ENCODE data around the gene FIZ1.
"Not testable (repeated sequence)": the region's sequence is repeated elsewhere in the genome, so short reads cannot be mapped to it uniquely, and the experiment has no call there.

FIZ1 gene

DNA sequence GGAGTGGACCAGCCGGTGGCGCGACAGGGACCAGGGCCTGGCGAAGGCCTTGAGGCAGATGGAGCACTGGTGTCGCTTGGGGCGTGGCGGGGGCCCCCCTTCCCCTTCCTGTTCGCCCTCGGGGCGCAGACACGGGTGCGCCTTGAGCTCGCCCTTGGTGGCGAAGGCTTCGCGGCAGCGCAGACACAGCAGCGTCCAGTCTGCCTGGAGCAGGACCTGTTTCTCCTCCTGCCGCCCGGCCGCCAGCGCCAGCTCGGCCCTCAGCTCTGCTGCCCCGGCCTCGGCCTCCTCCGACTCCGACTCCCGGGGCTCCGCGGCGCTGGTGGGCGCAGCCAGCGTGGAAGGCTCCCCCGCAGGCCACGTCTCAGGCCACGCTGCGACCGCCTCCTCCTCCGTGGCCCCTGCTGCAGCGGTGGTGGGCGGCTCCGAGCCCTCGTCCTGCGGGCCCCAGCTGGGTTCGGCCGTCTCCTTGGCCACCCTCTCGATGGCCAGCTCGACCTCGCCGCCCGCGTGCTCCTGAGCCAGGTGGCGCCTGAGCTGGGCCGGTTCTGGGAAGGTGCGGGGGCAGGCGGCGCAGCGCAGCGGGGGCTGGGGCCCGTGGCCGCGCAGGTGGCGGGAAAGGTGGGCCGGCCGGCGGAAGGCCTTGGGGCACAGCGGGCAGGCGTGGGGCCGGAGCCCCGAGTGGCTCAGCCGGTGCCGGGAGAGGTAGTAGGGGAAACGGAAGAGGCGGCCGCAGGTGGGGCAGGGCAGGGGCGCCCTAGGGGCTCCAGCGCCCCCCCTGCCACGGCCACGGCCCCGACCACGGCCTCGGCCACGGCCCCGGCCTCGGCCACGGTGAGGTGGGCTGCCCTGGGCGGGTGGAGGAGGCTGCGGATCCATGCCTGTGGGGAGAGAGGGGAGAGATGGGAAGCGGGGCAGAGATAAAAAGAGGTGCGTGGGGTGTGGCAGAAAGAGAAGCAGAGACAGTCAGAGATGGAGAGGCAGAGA, 20.3 kb downstream of the FIZ1 start:
- Mint-ChIP-seq H3K4me1 (ENCODE audit: low read depth in 2 of 2) (peaks cover 14 to 17% of the 10 kb centered on the region in 2 donors), H3K27ac (peak overlapping the region; percentile 81 to 98), H3K4me3 (peak overlapping the region; percentile 72 to 91), H3K27me3 (no peaks in the 10 kb centered on the region), H3K9me3 (peaks cover 0 to 3% of the 10 kb centered on the region in 2 donors), H3K36me3 (ENCODE audit: insufficient read depth) (peaks cover 4% of the 10 kb centered on the region)
- ATAC-seq (replicated peaks) (no peak), DNase-seq (no peak)

DNA sequence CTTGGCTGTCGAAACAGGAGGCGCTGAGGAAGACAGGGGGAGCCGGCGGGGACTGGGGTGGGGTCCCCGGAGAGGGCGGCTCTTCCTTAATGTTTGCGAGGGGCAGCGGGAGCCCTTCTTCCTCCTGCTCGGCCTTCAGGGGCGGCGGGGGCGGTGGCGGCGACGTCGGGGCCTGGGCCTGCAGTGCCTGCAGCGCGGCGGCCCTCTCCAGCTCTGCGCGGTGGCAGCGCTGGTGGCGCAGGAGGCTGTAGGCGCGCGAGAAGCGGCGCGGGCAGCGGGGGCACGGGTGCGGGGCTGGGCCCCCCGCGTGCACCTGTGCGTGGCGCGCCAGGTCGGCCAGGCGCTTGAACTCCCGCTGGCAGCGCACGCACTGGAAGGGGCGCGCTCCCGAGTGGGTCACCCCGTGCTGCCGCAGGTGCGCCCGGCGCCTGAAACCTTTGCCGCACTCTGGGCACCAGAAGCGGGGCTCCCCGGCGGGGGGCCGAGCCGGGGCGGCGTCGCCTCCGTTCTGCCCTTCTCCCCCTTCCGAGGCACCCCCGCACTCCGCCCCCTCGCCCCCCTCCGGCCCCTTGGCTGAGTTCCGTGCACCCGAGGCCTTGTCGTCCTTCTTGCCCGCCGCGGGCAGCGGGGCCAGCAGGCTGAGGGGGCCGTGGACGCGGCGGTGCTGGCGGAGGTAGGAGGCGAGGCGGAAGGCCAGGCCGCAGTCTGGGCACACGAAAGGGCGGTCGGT, 21.1 kb downstream of the FIZ1 start:
- H3K27me3 Mint-ChIP-seq: no peaks in the 10 kb centered on the region
- no peak overlapping the region for H3K27ac Mint-ChIP-seq
- ATAC-seq (replicated peaks) (no peak), DNase-seq (no peak)
- no peak overlapping the region for H3K4me3 Mint-ChIP-seq
- H3K36me3 Mint-ChIP-seq (ENCODE audit: insufficient read depth): peaks cover 4% of the 10 kb centered on the region
- H3K4me1 Mint-ChIP-seq (ENCODE audit: low read depth in 2 of 2): peaks cover 14 to 17% of the 10 kb centered on the region in 2 donors
- peaks cover 0 to 3% of the 10 kb centered on the region in 2 donors for H3K9me3 Mint-ChIP-seq

GRCh38 chr19:55576746-55577145, 22.6 kb downstream of the FIZ1 start:
- Mint-ChIP-seq H3K4me3 (no peak overlapping the region), H3K4me1 (ENCODE audit: low read depth in 2 of 2) (peaks cover 14 to 15% of the 10 kb centered on the region in 2 donors), H3K9me3 (peaks cover 0 to 3% of the 10 kb centered on the region in 2 donors), H3K27ac (no peak overlapping the region), H3K27me3 (no peaks in the 10 kb centered on the region), H3K36me3 (ENCODE audit: insufficient read depth) (peaks cover 4% of the 10 kb centered on the region)
- ATAC-seq (replicated peaks): no peak
- no peak for DNase-seq

- not testable (repeated sequence) for H3K27me3 Mint-ChIP-seq; H3K36me3 Mint-ChIP-seq (ENCODE audit: insufficient read depth); H3K4me1 Mint-ChIP-seq (ENCODE audit: low read depth in 2 of 2); H3K9me3 Mint-ChIP-seq; H3K4me3 Mint-ChIP-seq; ATAC-seq (replicated peaks); DNase-seq; H3K27ac Mint-ChIP-seq
These were observed 25.4 kb downstream of the FIZ1 start for GRCh38 chr19:55573929-55574328.

GRCh38 chr19:55569477-55569876, 29.8 kb downstream of the FIZ1 start:
- H3K36me3 Mint-ChIP-seq (ENCODE audit: insufficient read depth); H3K9me3 Mint-ChIP-seq; DNase-seq; H3K4me3 Mint-ChIP-seq; H3K27ac Mint-ChIP-seq; ATAC-seq (replicated peaks); H3K4me1 Mint-ChIP-seq (ENCODE audit: low read depth in 2 of 2): not testable (repeated sequence)
- peaks cover 0 to 20% of the 10 kb centered on the region in 2 donors for H3K27me3 Mint-ChIP-seq

DNA sequence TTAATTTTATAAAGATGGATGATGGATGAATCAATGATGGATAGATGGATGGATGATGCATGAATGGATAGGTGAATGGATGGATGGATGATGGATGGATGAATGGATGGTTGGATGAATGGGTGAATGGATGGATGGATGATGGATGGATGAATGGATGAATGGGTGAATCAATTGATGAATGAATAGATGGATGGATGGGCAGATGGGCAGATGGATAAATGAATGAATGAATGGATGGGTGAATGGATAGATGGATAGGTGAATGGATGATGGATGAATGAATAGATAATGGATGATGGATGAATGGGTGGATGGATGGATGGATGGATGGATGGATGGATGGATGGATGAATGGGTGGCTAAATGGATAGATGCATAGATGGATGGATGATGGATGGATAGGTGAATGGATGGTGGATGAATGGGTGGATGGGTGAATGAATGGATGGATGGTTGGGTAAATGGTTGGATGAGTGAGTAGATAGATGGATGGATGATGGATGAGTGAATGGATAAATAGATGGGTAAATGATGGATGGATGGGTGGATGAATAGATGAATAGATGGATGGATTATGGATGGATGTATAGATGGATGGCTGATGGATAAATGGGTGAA, 31.5 kb downstream of the FIZ1 start:
- no peak overlapping the region for H3K4me3 Mint-ChIP-seq
- peaks cover 5 to 24% of the 10 kb centered on the region in 2 donors for H3K27me3 Mint-ChIP-seq
- H3K27ac Mint-ChIP-seq: no peak overlapping the region
- DNase-seq: no peak
- ATAC-seq (replicated peaks): no peak
- H3K4me1 Mint-ChIP-seq (ENCODE audit: low read depth in 2 of 2): no peaks in the 10 kb centered on the region
- H3K36me3 Mint-ChIP-seq (ENCODE audit: insufficient read depth): no peaks in the 10 kb centered on the region
- no peaks in the 10 kb centered on the region for H3K9me3 Mint-ChIP-seq

DNA sequence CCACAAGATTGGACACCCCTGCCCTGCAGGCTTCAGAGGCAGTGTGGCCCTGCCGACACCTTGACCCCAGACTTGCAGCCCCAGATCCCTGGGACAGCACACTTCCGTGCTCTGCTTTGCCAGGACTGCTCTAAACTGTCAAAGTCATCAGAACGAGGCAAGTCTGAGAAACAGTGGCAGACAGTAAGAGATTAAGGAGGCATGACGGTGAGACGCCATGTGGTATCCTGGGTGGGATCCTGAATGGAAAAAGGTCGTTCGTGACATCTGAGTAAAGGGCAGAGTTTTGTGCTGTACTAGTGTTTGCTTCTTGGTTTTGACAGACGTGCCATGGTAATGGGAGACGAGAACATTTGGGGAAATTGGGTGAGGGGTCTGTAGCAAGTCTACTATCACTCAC, 32.5 kb downstream of the FIZ1 start:
- H3K36me3 Mint-ChIP-seq (ENCODE audit: insufficient read depth): no peaks in the 10 kb centered on the region
- no peak overlapping the region for H3K27ac Mint-ChIP-seq
- H3K27me3 Mint-ChIP-seq: peaks cover 5 to 24% of the 10 kb centered on the region in 2 donors
- no peaks in the 10 kb centered on the region for H3K4me1 Mint-ChIP-seq (ENCODE audit: low read depth in 2 of 2)
- no peak for DNase-seq
- H3K9me3 Mint-ChIP-seq: no peaks in the 10 kb centered on the region
- no peak overlapping the region for H3K4me3 Mint-ChIP-seq
- ATAC-seq (replicated peaks): no peak

DNA sequence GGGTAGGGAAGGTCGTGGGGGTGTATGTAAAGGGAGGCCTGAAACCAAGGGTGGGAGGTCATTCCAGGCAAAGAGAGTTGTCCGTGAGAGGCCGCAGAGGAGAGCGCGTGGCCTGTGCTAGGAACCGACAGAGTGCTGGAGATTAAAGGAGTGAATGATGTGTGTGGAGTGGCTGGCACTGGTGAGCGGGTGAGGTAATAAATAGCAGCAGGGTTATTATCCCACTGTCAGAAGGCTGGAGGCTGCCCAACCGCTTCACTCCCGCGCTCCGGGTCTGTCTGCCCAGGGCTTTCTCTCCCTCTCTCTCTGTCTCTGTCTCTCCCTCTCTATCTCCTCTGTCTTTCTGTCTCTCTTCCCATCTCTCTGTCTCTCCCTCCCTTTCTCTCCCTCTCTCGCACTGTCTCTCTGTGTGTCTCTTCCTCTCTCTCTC, 36.0 kb downstream of the FIZ1 start:
- Mint-ChIP-seq H3K4me3 (no peak overlapping the region), H3K27me3 (peaks cover 17 to 44% of the 10 kb centered on the region in 2 donors), H3K36me3 (ENCODE audit: insufficient read depth) (no peaks in the 10 kb centered on the region), H3K9me3 (no peaks in the 10 kb centered on the region), H3K4me1 (ENCODE audit: low read depth in 2 of 2) (no peaks in the 10 kb centered on the region), H3K27ac (no peak overlapping the region)
- no peak for DNase-seq
- no peak for ATAC-seq (replicated peaks)

GRCh38 chr19:55559684-55560083, 39.6 kb downstream of the FIZ1 start:
- Mint-ChIP-seq H3K4me3 (no peak overlapping the region), H3K27ac (no peak overlapping the region), H3K27me3 (peaks cover 23 to 43% of the 10 kb centered on the region in 2 donors), H3K9me3 (no peaks in the 10 kb centered on the region), H3K4me1 (ENCODE audit: low read depth in 2 of 2) (no peaks in the 10 kb centered on the region), H3K36me3 (ENCODE audit: insufficient read depth) (no peaks in the 10 kb centered on the region)
- DNase-seq (no peak), ATAC-seq (replicated peaks) (no peak)

DNA sequence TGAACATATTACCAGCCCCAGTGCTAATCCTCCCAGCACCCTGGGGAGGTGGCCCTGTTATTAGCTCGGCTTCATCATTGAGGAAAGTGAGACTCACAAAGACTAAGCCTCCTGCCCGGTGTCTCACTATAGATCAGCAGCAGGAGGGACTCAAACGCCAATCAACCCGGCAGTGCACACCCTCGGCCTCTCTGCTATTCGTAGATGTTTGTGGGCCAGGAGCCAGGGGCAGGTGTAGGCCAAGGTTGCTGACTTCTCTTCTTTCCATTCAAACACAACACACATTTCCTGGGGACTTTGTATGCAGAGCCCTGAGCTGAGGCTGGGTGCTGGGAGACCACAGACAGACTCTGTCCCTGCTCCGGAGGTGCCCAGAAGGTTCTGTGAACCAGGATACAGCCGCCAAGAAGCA, 44.6 kb downstream of the FIZ1 start:
- no peaks in the 10 kb centered on the region for H3K36me3 Mint-ChIP-seq (ENCODE audit: insufficient read depth)
- ATAC-seq (replicated peaks) (no peak), DNase-seq (no peak)
- H3K4me3 Mint-ChIP-seq: no peak overlapping the region
- peaks cover 21 to 69% of the 10 kb centered on the region in 2 donors for H3K27me3 Mint-ChIP-seq
- H3K9me3 Mint-ChIP-seq: no peaks in the 10 kb centered on the region
- no peak overlapping the region for H3K27ac Mint-ChIP-seq
- H3K4me1 Mint-ChIP-seq (ENCODE audit: low read depth in 2 of 2): peaks cover 0 to 2% of the 10 kb centered on the region in 2 donors

GRCh38 chr19:55554302-55554701, 45.0 kb downstream of the FIZ1 start:
- Mint-ChIP-seq H3K9me3 (no peaks in the 10 kb centered on the region), H3K4me1 (ENCODE audit: low read depth in 2 of 2) (peaks cover 0 to 2% of the 10 kb centered on the region in 2 donors), H3K4me3 (no peak overlapping the region), H3K27me3 (peaks cover 21 to 69% of the 10 kb centered on the region in 2 donors), H3K36me3 (ENCODE audit: insufficient read depth) (no peaks in the 10 kb centered on the region), H3K27ac (no peak overlapping the region)
- DNase-seq (no peak), ATAC-seq (replicated peaks) (no peak)

DNA sequence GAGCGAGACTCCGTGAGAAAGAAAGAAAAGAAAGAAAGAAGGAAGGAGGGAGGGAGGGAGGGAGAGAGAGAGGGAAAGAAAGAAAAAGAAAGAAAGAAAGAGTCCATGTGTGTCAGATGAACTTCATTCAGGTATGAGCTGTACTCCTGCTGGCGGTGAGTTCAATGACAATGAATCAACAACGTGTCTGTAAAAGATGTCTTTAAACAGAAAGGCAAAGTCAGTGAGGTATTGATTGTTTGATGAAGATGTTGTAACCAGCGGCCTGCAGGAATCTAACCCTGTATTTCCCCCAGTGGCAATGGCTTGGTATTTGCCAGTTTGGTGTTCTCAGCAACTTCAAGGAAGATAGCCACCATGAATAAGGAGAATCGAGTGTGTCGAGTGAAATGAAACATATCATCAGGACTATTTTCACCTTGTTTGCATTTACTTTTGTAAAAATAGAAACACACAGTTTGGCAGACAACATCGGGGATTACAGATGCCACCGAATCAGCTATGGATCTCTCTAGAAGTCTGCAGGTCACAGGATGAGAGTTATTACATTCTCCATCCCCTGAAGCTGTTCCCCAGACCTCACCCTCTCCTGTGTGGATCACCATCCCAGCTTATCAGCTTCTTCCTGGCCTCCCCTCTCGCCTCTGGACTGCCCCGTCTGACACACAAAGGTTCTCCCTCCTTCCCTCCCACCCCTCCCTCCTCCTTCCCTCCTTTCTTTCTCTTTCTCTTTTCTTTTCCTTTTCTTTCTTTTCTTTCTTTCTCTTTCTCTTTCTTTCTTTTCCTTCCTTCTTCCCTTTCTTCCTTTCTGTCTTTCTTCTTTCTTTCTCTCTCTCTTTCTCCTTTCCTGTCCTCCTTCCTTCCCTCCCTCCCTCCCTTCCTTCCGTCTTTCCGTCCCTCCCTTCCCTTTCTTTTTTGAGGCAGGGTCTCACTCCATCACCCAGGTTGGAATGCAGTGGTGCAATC, 45.8 kb downstream of the FIZ1 start:
- DNase-seq: no peak
- no peak overlapping the region for H3K4me3 Mint-ChIP-seq
- ATAC-seq (replicated peaks): no peak

More for the DNA sequence above, 45.8 kb downstream of the FIZ1 start:
- H3K27ac Mint-ChIP-seq: no peak overlapping the region
- H3K4me1 Mint-ChIP-seq (ENCODE audit: low read depth in 2 of 2): peaks cover 0 to 2% of the 10 kb centered on the region in 2 donors
- no peaks in the 10 kb centered on the region for H3K9me3 Mint-ChIP-seq
- H3K27me3 Mint-ChIP-seq: peaks cover 21 to 65% of the 10 kb centered on the region in 2 donors
- H3K36me3 Mint-ChIP-seq (ENCODE audit: insufficient read depth): no peaks in the 10 kb centered on the region

All from effector memory CD8-positive, alpha-beta T cell (primary cell).